Stimulated activated naive CD8-positive, alpha-beta T cell treated with anti-CD3 and anti-CD28 coated beads, Interleukin-15, Interleukin-2, amounts not matched to agents 100 U/mL and 50 U/mL, for 24 hours (primary cell): ENCODE results near the gene ST8SIA5.

ENCODE experiments used
- ATAC-seq: fragments of 150-1000 bp; cut with Tn5 transposase; one replicate; pipeline ENCODE4 v1.10.0; 2021
- DNase-seq: peaks from one replicate; pipeline ENCODE4 v3.0.0; 2021

The ST8SIA5 gene

GRCh38 chr18:46740046-46740445, 16.8 kb downstream of the ST8SIA5 start:
- DNase-seq, result no peak
- no peak for ATAC-seq

GRCh38 chr18:46738491-46738890, 18.4 kb downstream of the ST8SIA5 start:
- DNase-seq, result no peak
- no peak for ATAC-seq

- ATAC-seq (no peak), DNase-seq (no peak)
Measured at GRCh38 chr18:46736736-46737135, 20.1 kb downstream of the ST8SIA5 start.

- ATAC-seq (no peak), DNase-seq (no peak)
Measured at GRCh38 chr18:46736135-46736534, 20.7 kb downstream of the ST8SIA5 start.

- ATAC-seq (no peak), DNase-seq (no peak)
Measured at GRCh38 chr18:46734981-46735380, 21.9 kb downstream of the ST8SIA5 start.

- DNase-seq (no peak), ATAC-seq (no peak)
Measured at GRCh38 chr18:46733872-46734271, 23.0 kb downstream of the ST8SIA5 start.

- no peak for ATAC-seq
Measured at GRCh38 chr18:46732801-46733200, 24.1 kb downstream of the ST8SIA5 start.

GRCh38 chr18:46732201-46732600, 24.7 kb downstream of the ST8SIA5 start:
- DNase-seq, result no peak
- no peak for ATAC-seq

More at GRCh38 chr18:46732801-46733200, 24.1 kb downstream of the ST8SIA5 start:
- no peak for DNase-seq

GRCh38 chr18:46731316-46731715, 25.5 kb downstream of the ST8SIA5 start:
- DNase-seq, result no peak
- ATAC-seq, result no peak

GRCh38 chr18:46728219-46728930, 28.5 kb downstream of the ST8SIA5 start:
- no peak for ATAC-seq
- DNase-seq, result no peak

GRCh38 chr18:46727177-46727576, 29.7 kb downstream of the ST8SIA5 start:
- ATAC-seq, result no peak

GRCh38 chr18:46725310-46725709, 31.5 kb downstream of the ST8SIA5 start:
- no peak for ATAC-seq
- DNase-seq, result no peak

More at GRCh38 chr18:46727177-46727576, 29.7 kb downstream of the ST8SIA5 start:
- no peak for DNase-seq

GRCh38 chr18:46723856-46724415, 32.9 kb downstream of the ST8SIA5 start:
- ATAC-seq, result no peak
- DNase-seq, result no peak

- no peak for ATAC-seq
Measured at GRCh38 chr18:46722051-46722450, 34.8 kb downstream of the ST8SIA5 start.

GRCh38 chr18:46721331-46721730, 35.5 kb downstream of the ST8SIA5 start:
- ATAC-seq (no peak), DNase-seq (no peak)

More at GRCh38 chr18:46722051-46722450, 34.8 kb downstream of the ST8SIA5 start:
- no peak for DNase-seq

- DNase-seq (no peak), ATAC-seq (no peak)
Measured at GRCh38 chr18:46720521-46720920, 36.3 kb downstream of the ST8SIA5 start.

GRCh38 chr18:46720092-46720491, 36.8 kb downstream of the ST8SIA5 start:
- ATAC-seq, result no peak

GRCh38 chr18:46719388-46719787, 37.5 kb downstream of the ST8SIA5 start:
- ATAC-seq (no peak), DNase-seq (no peak)

More at GRCh38 chr18:46720092-46720491, 36.8 kb downstream of the ST8SIA5 start:
- DNase-seq, result no peak

- DNase-seq, result no peak
- ATAC-seq, result no peak
Measured at GRCh38 chr18:46718501-46719341, 38.1 kb downstream of the ST8SIA5 start.

GRCh38 chr18:46716827-46717226, 40.0 kb downstream of the ST8SIA5 start:
- ATAC-seq (no peak), DNase-seq (no peak)

GRCh38 chr18:46716336-46716735, 40.5 kb downstream of the ST8SIA5 start:
- no peak for DNase-seq
- ATAC-seq, result no peak

GRCh38 chr18:46715062-46715461, 41.8 kb downstream of the ST8SIA5 start:
- no peak for DNase-seq

GRCh38 chr18:46712406-46712805, 44.4 kb downstream of the ST8SIA5 start:
- ATAC-seq (no peak), DNase-seq (no peak)

More at GRCh38 chr18:46715062-46715461, 41.8 kb downstream of the ST8SIA5 start:
- ATAC-seq, result no peak
